ENCODE data around the gene CAPZB.
A peak's percentile ranks its signal among the peaks of the same experiment; 100 is the strongest.

CAPZB gene

DNA sequence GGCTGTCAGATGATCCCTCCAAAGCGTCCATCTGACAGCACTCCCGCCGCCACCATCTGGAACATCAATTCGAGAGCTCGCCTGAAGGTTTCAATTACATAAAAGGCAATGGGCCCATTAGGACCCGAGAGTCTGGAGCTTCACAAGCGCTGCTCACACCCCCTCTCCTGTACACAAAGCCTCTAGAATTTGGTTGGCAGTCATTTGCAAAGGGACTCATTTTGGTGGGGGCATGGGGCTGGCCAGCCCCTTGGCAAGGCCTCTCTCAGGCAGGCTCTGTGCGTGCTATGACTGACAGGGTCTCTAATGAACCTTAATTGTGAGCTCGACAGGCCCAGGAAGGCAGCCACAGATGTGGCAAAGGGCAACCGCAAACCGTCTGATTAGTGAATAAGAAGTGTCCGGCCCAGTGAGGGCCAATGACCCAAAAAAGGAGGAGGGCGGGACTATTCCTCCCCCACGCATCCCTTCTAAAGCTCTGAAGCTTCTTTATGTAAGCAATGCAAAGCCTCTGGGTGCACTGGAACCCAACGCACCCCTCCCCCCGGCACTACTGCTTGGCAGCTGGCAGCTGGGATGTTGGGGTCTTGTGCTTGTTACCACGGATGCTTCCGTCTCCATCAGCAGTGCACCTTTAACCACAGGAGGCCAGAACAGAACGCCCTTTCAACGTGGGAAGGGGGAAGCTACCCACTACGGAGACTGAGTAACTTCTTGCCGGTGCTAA lies 79.4 kb downstream of the CAPZB start:
- DNase-seq (ENCODE audit: low read depth), result no peak

DNA sequence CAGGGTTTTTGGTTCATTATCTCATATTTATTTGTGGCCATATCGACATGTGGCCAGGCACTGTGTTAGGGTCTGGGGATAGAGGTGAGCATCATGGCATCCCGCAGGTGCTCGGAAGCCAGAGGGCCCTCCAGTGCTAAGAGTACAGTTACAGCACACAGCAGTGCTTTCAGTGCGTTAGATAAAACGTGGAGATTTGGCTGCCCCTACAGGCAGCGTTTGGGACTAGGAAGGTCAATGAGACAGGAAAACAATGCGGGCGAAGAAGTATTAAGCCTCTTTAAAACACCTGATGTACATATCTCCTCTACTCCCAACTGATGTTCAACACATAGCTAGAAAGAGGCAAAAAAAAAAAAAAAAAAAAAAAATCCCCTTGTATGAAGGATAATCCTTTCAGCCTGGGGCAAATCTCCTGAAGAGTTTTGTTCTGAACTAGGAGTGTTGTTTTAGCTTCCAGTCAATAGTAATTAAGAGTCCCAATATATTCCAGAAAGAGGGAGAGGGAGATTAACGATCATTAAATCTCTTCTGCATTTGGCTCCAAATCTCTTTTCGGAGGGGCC lies 80.1 kb downstream of the CAPZB start:
- DNase-seq (ENCODE audit: low read depth), result no peak

DNA sequence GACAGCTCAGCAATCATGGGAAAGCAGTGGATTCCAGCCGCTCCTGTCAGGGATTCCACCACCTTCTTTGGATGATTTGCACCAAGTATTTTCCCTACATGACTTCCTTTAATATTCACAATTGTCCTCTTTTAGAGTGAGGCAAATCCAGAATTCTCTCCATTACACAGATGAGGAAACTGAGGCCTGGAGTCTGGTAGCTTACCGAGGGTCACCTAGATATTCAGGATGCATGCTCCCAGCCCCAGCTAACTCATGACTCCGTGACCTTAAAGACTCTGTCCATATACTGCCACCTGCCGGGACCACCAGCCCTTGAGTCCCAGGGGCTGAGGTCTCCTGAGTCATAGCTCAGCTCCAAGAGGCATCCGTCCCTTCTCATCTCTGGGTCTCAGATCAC lies 80.6 kb downstream of the CAPZB start:
- DNase-seq (ENCODE audit: low read depth), result no peak

DNA sequence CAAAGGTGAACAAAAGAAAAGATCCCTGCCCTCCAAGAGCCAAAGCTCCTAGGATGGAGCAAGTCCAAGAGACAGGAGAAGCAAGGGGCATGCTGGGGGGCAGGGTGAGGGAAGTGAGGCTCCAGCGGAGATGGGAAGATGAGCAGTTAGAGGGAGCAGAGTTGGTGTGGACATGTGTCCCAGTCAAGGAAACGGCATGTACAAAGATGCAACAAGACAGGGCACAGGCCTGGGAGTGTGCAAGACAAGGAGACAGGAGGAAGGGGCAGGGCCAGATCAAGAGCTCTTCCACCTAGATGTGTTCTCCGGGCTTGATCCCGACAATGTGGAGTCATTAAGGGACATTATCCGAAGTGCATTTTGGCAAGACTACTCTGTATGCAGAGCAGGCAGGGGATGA lies 82.1 kb downstream of the CAPZB start:
- DNase-seq (ENCODE audit: low read depth), result no peak

DNA sequence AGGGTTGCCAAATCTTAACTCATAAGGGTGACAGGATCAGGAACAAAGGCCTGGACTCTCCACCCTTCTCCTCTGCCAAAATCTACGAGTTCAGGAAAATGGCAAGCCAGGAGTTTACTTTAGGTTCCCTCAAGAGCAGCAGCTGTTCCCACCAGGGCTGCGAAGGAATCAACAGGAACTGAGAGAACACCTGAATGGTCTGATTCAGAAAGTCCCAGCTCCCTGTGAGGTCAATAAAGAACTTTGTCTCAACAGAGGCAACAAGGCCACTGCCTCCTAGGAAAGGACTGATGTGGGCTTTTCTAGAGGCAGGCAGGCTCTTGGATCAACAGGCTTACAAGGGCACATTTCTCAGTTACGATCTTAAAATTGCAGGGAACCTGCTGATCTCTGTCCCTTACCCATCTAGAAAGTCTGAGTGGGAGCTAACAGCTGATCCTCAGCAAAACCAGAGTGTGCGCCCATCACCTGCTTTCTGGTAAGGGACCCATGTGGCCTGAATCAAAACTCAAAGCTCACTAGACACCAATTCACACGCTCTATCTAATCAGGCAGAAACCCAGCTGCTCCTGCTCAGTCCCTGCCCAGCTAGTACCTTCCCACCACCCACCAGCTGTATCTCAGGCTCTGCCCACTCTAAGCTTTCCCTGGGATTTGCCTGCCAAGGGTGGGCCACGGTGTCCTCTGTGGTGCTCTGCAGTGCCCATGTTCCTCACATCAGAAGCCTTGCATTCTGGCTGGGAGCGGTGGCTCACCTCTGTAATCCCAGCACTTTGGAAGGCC lies 83.1 kb downstream of the CAPZB start:
- DNase-seq (ENCODE audit: low read depth), result no peak

DNA sequence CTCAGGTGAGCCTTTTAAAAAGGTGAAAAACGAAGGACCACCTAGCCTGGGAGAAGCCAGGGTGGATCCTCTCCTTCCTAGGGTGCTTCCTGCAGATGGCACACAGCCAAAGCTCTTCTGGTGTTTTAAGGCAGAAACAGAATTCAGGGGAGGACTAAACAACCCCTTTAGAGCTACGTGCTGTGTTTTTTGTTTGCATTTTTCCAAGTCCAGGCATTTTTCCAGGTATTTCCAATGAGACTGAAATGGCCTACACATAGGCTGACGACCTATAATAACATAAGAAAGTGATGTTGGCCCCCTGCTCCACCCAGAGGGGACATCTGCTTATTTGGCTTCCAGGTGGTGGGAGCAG lies 83.8 kb downstream of the CAPZB start:
- no peak for DNase-seq (ENCODE audit: low read depth)

DNA sequence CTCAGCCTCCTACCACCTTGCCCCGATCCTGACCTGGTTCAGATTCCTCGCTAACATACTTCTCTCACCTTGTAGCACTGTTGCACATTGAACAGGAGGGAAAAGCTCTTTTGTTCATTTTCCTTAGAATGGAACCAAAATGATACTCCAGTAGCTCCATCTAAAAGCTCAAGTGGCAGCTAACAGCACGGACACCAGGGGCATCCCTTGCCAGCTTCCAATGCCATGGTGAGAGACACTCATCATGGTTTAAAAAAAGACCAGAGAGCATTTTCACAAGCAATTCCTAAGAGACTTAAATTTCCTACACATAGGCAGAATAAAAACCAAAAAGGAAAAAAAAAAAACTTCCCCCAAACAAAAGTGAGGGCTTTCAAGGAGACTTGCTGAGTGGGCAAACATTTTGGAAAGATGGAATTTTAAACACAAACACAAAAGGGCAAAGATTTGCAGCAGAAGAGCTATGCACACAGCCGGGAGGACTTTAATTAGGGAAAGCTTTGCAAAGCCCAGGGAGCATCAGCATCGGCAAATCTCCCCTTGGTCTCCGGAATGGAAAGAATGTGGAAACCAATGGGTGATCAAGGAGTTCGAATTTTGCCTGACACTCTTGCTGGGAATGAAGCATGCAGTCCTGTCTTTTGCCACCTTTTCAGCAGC lies 84.3 kb downstream of the CAPZB start:
- DNase-seq (ENCODE audit: low read depth), result no peak

DNA sequence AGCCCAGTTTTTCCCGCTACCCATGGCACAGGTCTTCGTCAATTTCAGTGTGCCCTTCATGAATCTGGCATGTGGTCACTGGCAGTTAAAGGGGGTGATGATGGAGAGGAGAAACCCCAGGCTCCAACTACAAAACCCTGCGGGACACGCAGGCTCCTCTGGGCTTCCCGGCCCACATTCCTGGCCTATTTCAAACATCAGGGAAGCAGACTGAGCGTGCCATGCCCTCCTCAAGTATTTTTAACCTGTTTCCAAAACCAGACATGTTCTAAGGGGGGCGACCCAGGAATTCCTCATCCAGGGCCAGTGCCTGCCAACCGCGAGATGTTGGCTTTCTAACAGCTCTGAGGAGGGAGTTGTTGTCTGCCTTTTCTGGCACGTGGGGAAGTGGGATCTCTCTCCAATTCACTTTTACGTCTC lies 85.1 kb downstream of the CAPZB start:
- no peak for DNase-seq (ENCODE audit: low read depth)

DNA sequence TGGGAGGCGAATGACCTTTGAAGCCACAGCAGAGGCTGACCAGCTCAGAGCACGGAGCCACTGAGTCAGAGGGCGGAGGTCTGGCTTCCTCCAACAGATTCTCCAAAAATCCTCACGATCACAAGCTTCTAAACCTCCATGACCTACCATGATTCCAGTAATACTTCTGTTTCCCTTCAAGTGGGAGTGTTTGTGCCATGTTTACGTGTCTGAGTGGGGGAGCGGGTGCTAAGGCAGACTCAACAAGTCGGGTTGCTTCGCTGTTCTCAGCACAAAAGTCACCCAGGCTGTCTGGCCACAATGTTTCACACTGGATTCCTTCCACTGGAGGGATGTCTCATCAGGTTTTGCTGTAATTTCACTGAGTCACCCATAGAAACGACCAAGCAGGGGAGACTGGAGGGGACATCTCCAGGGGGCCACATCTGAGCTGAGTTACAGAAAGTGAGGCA lies 87.0 kb downstream of the CAPZB start:
- DNase-seq (ENCODE audit: low read depth), result no peak

DNA sequence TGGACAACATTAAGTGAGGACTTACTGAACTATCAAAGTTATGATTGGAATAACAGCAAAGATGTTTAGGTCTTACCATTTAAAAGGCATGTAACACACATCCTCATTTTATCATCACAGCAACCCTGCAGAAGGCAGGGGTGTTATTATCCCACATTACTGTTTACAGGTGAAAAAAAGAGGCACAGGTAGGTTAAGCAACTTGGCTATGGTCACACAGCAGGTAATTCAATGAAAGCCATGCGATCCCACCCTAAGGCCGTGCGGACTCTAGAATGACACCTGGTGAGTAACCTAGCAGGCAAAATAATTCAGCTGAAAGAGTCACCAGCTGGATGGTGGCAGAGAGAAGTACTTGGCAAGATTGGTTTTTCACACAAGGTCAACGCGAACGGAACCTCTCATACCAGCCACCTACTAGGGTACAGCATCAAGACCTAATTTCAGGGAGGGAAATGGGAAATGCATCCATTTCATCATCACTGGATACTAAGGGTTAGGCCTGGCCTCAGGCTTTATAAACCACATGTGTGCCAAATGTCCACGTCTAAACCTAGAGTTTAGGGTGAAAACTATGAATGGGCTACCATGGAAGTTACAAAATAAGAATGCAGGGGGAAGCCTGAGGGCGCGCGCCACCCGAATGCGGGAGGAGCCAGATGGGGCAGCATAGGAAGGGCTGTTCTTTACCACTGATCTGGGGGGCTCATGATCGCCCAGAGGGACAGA lies 88.0 kb downstream of the CAPZB start:
- no peak for DNase-seq (ENCODE audit: low read depth)

DNA sequence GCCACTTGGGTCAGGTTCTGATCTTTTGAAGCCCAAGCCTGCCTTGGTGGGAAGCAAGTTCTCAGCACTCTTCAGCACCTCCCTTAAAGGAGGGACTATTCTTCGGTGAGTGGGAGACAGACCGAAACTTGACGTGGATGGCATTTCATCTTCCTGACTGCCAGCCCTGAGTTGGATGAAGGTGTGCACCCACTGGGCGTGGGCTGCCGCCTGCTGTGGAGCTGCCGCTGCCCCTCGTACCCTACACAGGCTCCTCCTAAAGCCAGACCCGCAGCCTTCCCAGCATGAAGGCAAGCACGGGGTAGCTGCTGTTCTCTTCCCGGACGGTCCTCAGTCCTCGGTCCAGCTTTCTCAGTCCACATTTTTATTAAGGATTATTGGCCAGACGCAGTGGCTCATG lies 89.1 kb downstream of the CAPZB start:
- no peak for DNase-seq (ENCODE audit: low read depth)

DNA sequence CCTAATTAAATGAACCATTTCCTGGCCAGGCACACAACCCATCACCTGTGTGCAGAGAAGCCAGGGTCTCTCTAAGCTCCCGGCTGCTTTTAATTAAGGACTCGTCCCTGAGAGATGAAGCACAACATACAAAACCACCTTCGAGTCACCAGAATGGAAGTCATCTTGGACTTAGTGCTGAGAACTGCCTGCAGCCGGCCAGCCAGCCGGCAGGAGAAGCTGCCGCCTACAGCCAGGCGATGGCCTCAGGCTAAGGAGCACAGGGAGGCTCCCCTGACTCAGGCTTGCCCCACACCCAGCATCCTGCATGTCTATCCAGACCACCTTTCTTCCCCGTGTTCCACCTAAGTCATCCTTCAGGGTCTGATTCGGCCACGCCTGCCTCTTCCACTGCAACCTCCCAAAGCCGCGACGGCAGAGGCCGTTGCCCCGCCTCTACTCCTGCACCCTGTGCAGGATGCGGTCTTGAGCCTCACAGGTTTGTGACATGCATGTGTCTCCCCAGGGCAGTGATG lies 89.6 kb downstream of the CAPZB start:
- no peak for DNase-seq (ENCODE audit: low read depth)

DNA sequence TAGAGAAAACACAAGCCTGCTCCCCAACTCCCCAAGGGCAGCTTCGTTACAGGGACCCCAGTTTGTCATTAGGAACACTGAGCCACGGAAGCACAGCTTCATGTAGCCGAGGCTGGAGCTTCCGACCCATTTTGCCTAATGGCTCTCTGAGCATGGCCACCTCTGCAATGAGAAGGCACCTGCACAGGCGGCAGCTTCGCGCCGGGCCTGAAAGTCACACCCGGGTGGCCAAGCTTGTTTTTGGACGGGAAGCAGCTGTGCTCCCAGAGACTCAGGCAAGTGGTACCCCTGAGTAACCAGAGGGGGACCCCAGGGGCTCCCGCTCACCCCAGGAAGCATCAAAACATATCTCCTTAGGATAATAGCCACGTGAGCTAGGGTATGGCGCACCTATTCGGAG lies 92.3 kb downstream of the CAPZB start:
- no peak for DNase-seq (ENCODE audit: low read depth)

DNA sequence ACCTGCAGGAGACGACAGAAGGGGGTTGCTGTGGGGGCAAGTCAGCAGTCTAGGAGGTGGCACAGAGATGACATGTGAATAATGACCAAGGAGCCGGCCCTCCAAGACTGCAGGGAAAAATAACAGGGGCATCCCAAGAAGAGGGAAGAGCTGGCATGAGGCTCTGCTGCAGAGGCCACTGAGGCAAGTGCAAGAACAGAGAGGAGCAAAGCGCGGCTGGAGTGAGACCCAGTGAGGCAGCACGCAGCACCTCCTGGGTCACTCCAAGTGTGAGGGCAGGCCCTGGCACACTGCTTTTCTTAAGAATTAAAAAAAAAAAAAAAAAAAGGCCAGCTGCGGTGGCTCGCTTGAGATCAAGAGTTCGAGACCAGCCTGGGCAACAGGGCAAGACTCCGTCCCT lies 93.1 kb downstream of the CAPZB start:
- DNase-seq (ENCODE audit: low read depth), result no peak

DNA sequence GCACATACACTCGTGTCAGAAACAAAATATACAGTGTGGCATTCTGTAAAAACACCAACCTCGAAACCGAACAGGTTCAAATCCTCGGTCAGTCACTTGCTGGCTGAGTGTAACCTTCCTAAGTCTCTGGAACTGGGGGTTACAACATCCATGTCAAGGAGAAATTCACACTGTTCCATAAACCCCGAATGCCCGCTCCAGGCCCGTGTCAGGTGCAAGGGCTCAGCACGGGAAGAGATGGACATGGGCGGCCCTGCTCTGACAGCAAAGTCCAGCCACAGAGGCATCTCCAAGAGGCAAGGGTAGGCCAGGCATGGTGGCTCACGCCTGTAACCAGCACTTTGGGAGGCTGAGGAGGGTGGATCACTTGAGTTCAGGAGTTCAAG lies 93.8 kb downstream of the CAPZB start:
- DNase-seq (ENCODE audit: low read depth), result no peak

DNA sequence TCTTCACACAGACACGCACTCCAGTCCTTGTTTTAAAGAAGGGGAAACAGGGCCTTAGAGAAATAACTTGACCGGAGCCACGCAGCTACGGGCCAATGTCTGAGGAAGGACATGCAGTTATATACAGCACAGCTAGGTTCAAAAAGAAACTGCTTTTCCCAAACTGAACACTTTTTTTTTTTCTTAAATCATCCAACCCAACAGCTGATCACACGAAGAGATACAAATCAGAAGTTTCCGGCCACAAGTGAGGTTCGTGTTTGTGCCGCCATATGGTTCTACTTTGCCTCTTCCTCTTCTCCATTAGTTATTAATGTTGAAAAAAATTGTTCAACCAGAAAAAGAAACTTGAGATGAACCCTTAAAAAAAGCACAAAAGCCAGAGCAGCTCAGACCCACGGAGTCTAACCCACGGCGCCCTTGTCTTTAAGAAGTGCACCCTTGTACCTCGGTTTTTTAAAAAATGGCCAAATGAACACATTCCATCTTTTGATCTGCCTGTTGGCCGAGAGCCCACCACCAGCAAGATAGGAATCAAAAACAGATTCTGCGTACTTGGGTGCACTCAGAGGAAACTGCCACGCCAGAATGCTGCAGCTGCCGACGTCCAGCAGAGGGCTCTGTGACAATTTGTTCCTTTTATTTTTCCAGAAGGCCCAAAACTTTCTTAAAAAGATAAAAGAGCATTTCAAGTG lies 94.3 kb downstream of the CAPZB start:
- DNase-seq (ENCODE audit: low read depth), result peak; percentile 61

DNA sequence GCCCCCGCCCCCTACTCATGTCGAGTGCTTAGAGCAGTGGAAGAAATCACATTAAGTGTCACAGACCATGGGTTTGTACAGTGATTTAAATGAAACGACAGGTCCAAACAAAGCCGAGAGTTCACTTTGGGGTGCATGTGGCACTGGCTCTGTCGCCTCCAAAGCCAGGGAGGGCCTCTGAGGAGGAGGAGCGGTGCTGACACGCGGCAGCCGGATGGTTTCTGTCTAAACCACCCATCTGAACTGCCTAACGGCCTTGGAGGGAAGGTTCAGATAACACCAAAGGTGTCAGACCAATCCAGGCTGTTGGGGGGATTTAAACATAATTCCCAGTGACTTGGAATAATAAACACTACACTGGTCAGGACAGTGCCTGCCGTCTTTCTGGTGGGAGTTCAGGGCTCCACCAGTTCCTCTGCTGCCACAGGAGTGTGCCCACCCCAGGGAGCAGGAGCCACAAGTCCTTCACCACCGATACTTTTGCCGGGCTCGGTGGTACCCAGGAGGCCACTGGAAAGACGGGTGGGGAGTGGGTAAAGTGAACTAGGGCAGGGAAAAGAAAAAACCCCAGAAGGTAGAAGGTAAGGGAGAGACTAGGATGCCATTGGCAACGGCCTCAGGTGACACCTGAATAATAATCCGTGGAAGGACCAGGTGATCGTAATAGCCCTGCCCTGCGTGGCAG lies 95.0 kb downstream of the CAPZB start:
- DNase-seq (ENCODE audit: low read depth), result no peak

DNA sequence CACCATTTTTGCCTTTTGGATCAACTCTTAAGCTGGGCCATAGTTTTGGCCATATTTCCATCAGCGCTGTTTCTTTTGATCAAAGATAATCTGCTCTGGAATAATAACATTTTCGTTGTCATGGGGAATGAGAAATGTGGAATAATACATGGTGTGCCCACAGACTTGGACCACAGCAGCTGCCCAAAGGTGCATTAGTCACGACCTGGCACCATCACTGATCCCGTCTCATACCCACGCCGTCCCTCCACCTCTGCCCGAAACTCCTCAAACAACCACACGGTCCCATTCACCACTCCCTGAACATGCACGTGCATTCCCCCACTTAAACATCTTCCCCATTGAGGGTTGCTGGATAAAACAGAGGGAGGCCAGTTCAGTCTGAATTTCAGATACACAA lies 96.4 kb downstream of the CAPZB start:
- no peak for DNase-seq (ENCODE audit: low read depth)

DNA sequence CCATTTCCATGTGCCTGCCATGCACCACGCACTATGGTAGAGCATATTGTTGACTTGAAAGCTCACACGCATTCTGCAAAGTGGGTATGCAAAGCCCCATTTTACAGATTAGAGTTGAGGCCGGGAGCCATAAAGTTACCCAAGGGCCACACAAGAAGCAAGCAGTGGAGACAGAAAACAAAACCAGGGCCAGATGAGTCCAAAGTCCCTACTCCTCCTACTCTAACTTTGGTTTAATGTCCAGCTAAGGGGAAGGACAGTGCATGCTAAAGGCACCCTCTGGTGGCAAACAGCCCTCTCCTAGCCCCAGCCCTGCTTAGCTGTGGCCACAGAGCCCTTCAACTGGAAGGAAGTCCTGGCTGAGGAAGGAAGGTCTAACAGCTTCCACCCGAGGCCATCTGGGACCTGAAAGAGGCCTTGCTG lies 98.3 kb downstream of the CAPZB start:
- no peak for DNase-seq (ENCODE audit: low read depth)

DNA sequence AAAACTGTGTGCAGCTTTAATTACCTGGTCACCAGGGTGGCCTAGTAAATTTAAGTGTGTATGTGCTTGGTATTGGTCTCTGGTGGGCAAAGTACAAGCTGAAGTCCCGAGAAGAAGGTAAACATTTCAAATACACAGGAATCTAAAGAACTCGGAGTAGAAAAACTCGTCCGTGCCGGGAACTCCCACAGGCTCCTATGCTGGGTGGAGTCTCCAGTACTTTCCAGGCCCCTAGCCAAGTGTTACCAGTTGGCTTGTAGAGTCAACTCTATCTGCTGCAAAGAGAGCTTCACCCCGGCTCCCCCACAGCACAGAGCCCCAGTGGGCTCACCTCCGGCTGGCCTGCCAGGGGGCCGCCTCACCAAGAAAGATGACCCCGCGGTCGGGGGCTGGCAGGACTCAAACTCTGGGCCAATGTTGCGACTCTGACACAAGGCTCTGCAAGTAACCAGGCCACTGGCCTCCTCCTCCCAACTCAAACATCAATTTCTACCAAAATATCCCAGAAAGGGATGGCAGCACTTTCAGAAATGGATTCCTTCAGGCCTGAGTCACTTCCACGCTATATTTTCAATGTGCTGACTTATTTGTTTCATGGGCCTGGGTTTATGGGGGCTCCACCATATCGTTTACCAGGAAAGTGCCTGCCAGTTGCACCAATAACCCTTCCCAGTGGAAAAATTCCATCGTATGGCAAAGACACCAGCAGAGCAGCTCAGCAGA lies 99.3 kb downstream of the CAPZB start:
- no peak for DNase-seq (ENCODE audit: low read depth)
